ENCODE results near the gene KATNAL1.

DNA sequence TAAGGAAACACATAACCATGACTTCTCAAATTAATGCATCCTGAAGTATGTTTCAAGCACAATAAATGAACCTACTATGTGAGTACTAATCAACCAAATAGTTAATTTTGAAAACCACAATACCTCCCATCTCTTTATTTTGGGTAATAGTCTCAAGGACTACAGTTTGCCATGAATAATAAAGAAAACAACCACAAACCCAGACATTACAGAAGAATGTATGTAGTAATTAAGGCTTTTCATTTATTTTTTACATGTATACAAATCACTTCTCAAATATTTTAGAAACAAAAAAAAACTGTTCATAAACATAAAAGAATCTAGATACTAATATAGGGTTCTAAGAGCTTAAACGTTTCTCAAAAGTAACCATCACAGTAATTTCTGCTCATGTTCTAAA, 6.8 kb downstream of the KATNAL1 start:
- TF ChIP-seq, protein P1, sequence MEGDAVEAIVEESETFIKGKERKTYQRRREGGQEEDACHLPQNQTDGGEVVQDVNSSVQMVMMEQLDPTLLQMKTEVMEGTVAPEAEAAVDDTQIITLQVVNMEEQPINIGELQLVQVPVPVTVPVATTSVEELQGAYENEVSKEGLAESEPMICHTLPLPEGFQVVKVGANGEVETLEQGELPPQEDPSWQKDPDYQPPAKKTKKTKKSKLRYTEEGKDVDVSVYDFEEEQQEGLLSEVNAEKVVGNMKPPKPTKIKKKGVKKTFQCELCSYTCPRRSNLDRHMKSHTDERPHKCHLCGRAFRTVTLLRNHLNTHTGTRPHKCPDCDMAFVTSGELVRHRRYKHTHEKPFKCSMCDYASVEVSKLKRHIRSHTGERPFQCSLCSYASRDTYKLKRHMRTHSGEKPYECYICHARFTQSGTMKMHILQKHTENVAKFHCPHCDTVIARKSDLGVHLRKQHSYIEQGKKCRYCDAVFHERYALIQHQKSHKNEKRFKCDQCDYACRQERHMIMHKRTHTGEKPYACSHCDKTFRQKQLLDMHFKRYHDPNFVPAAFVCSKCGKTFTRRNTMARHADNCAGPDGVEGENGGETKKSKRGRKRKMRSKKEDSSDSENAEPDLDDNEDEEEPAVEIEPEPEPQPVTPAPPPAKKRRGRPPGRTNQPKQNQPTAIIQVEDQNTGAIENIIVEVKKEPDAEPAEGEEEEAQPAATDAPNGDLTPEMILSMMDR (IDR thresholded peaks at IDR 0.05; ENCODE audit: insufficient read depth, low read depth, low read length), result no peak
- no peak for TF ChIP-seq EZH2 (IDR thresholded peaks at IDR 0.05; ENCODE audit: insufficient read depth, low read length)
